A549 (cell line): ENCODE measurements around the gene TRIM8. TPM values are rescaled to one million over a fixed set of nuclear protein-coding genes. Genes with fewer than 3 reads are reported as not detected.
A peak's percentile ranks its signal among the peaks of the same experiment; 100 is the strongest.

Experiments used
- ATAC-seq, 2 experiments: fragments of 200-7000 bp in 1 of 2; fragments of >200 bp in 1 of 2; cut with Nextera tagmentation in 1 of 2; cut with Tn5 transposase in 1 of 2; 3 replicates each; pipeline versions ENCODE4 v1.8.0 to v1.9.1; 2018 to 2020; ENCODE audit warnings: mild to moderate bottlenecking in 1 of 2, moderate library complexity in 1 of 2
- CTCF ChIA-PET: fragments of 300-600 bp; sonication (Branson Sonifier 250); formaldehyde crosslinking; extraction: SDS; loops from one replicate; lab custom pipeline; 2021; ENCODE audit warnings: antibody characterized with exemption, inconsistent platforms; lab: Yijun Ruan, JAX
- POLR2A ChIA-PET: fragments of 350-600 bp; formaldehyde crosslinking; extraction: SDS; loops from one replicate; lab custom pipeline; 2021; ENCODE audit warnings: antibody characterized with exemption, inconsistent platforms; lab: Yijun Ruan, JAX
- DNase-seq, 2 experiments: peaks; one replicate each; pipeline versions ENCODE4 v3.0.0 to v3.0.0-alpha.2; 2011 to 2016; ENCODE audit warnings: low read depth in 1 of 2, low spot score in 1 of 2
- FAIRE-seq: peaks from 2 replicates; lab custom pipeline; 2011; peaks lifted over from hg19 to GRCh38; lab: Jason Lieb, UNC
- H3K27ac ChIP-seq, 2 experiments: fragments of >200 bp; sonication (Bioruptor Twin); formaldehyde crosslinking; 3 replicates each; pipeline ENCODE4 v1.5.1; 2016 to 2017
- H3K4me1 ChIP-seq: fragments of >200 bp; sonication (Bioruptor Twin); formaldehyde crosslinking; 3 replicates; pipeline ENCODE4 v1.6.1; 2016
- H3K4me2 ChIP-seq: fragments of >200 bp; sonication (Bioruptor Twin); formaldehyde crosslinking; 3 replicates; pipeline ENCODE4 v1.6.1; 2016
- H3K4me3 ChIP-seq: fragments of >200 bp; sonication (Bioruptor Twin); formaldehyde crosslinking; 3 replicates; pipeline ENCODE4 v1.5.1; 2016
- H3K9me3 ChIP-seq: fragments of >200 bp; sonication (Bioruptor Twin); formaldehyde crosslinking; 3 replicates; pipeline ENCODE4 v1.6.1; 2016
- BHLHE40 ChIP-seq: IDR thresholded peaks from 2 replicates; pipeline ENCODE4 v1.6.1; 2012; ENCODE audit warnings: low read depth, low read length, inconsistent platforms
- CBX8 ChIP-seq: fragments of 200-600 bp; sonication (generic); IDR thresholded peaks from 2 replicates; pipeline ENCODE4 v1.6.1; 2016
- CEBPB ChIP-seq, 2 experiments: fragments of >200 bp in 1 of 2; sonication (Bioruptor Twin) in 1 of 2; formaldehyde crosslinking in 1 of 2; IDR thresholded peaks; 2 replicates each; pipeline ENCODE4 v1.6.1; 2012 to 2016
- CHD4 ChIP-seq: fragments of 200-600 bp; sonication (generic); IDR thresholded peaks from 2 replicates; pipeline ENCODE4 v1.6.1; 2016; ENCODE audit warnings: antibody characterized with exemption, mild to moderate bottlenecking, borderline replicate concordance
- EHF ChIP-seq: fragments of 250-450 bp; sonication (Bioruptor Pico); IDR thresholded peaks from 2 replicates; pipeline ENCODE4 v1.5.0; 2020; ENCODE audit warnings: mild to moderate bottlenecking
- EHMT2 ChIP-seq: fragments of 200-600 bp; sonication (generic); IDR thresholded peaks from 2 replicates; pipeline ENCODE4 v1.6.1; 2016; ENCODE audit warnings: antibody characterized with exemption, low read depth, mild to moderate bottlenecking, moderate library complexity
- ESRRA ChIP-seq: fragments of 150-350 bp; IDR thresholded peaks from 2 replicates; pipeline ENCODE4 v1.6.1; 2014; ENCODE audit warnings: mild to moderate bottlenecking, low read length, borderline replicate concordance
- FOSL2 ChIP-seq, 2 experiments: fragments of 450-650 bp in 1 of 2; fragments of >200 bp in 1 of 2; sonication (Bioruptor Twin) in 1 of 2; formaldehyde crosslinking; IDR thresholded peaks; 2 replicates each; pipeline versions ENCODE4 v1.5.0 to v1.6.1; 2016 to 2020; ENCODE audit warnings: mild to moderate bottlenecking in 1 of 2, moderate library complexity in 1 of 2
- HDAC2 ChIP-seq: fragments of 200-600 bp; sonication (generic); IDR thresholded peaks from 2 replicates; pipeline ENCODE4 v1.6.1; 2016
- HES2 ChIP-seq: fragments of >200 bp; sonication (Bioruptor Twin); formaldehyde crosslinking; IDR thresholded peaks from 2 replicates; pipeline ENCODE4 v1.6.1; 2016
- HOXA7 ChIP-seq: fragments of 250-450 bp; sonication (Bioruptor Pico); IDR thresholded peaks from 2 replicates; pipeline ENCODE4 v1.5.0; 2020; ENCODE audit warnings: mild to moderate bottlenecking, moderate library complexity
- JUN ChIP-seq, 2 experiments: fragments of >200 bp; sonication (Bioruptor Twin); formaldehyde crosslinking; IDR thresholded peaks; 2 replicates in 1 of 2; 3 replicates in 1 of 2; pipeline ENCODE4 v1.6.1; 2016 to 2017
- MAZ ChIP-seq: fragments of 150-350 bp; IDR thresholded peaks from 2 replicates; pipeline ENCODE4 v1.6.1; 2014; ENCODE audit warnings: antibody characterized with exemption, low read depth, low read length, borderline replicate concordance
- MYC ChIP-seq: IDR thresholded peaks from 2 replicates; pipeline ENCODE4 v1.6.1; 2012; ENCODE audit warnings: mild to moderate bottlenecking, inconsistent platforms, low read length, improper control_type of control experiment, borderline replicate concordance
- NFE2L2 ChIP-seq: fragments of 150-350 bp; conservative IDR thresholded peaks from 2 replicates; pipeline ENCODE4 v1.6.1; 2014; ENCODE audit warnings: low read length
- NPAS2 ChIP-seq: fragments of 250-450 bp; sonication (Bioruptor Pico); IDR thresholded peaks from 2 replicates; pipeline ENCODE4 v1.8.0; 2022; ENCODE audit warnings: mild to moderate bottlenecking, moderate library complexity, borderline replicate concordance
- POLR2AphosphoS2 ChIP-seq: conservative IDR thresholded peaks from 2 replicates; pipeline ENCODE4 v1.6.1; 2012; ENCODE audit warnings: low read length, improper control_type of control experiment, inconsistent platforms
- RARB ChIP-seq: fragments of 250-450 bp; sonication (Bioruptor Pico); IDR thresholded peaks from 2 replicates; pipeline ENCODE4 v1.8.0; 2021; ENCODE audit warnings: mild to moderate bottlenecking, moderate library complexity
- RCOR1 ChIP-seq: fragments of 150-350 bp; IDR thresholded peaks from 2 replicates; pipeline ENCODE4 v1.6.1; 2014; ENCODE audit warnings: antibody characterized with exemption, low read length, low read depth
- TP53 ChIP-seq: fragments of 250-450 bp; sonication (Bioruptor Pico); IDR thresholded peaks from 2 replicates; pipeline ENCODE4 v1.5.0; 2021; ENCODE audit warnings: mild to moderate bottlenecking, moderate library complexity
- ZNF302 ChIP-seq: fragments of 250-450 bp; sonication (Bioruptor Pico); IDR thresholded peaks from 2 replicates; pipeline ENCODE4 v1.9.0; 2021; ENCODE audit warnings: inconsistent platforms, mild to moderate bottlenecking, moderate library complexity
- WGBS: methylation state at CpG from one replicate; pipeline ENCODE4 v1.1.6; 2017; ENCODE audit errors: missing lambda C conversion rate; 5-methylcytosine and 5-hydroxymethylcytosine counted together
- polyA plus RNA-seq, 4 experiments: library from polyadenylated mRNA; depleted of rRNA in 3 of 4; stranded (reverse); fragments of >200 nt; fragmentation: RNase III in 1 of 4; extraction: RNeasy Plus Mini Kit Qiagen cat#74134 plus additional on column Dnase treatment in 1 of 4; gene quantifications; 2 replicates in 3 of 4; 3 replicates in 1 of 4; pipeline ENCODE4 v1.2.3, GENCODE V29; 2011 to 2017
- TF ChIP-seq, protein P1 (sequence below): fragments of 250-450 bp; sonication (Bioruptor Pico); IDR thresholded peaks from 2 replicates; pipeline ENCODE4 v1.5.0; 2021; ENCODE audit warnings: mild to moderate bottlenecking, moderate library complexity, borderline replicate concordance
- TF ChIP-seq, protein P2 (sequence below): IDR thresholded peaks from 2 replicates; pipeline ENCODE4 v1.6.1; 2012; ENCODE audit warnings: low read depth, borderline replicate concordance
- TF ChIP-seq, protein P3 (sequence below): fragments of >200 bp; sonication (Bioruptor Twin); formaldehyde crosslinking; IDR thresholded peaks from 3 replicates; pipeline ENCODE4 v1.5.1; 2016
- TF ChIP-seq, protein P4 (sequence below): IDR thresholded peaks from 2 replicates; pipeline ENCODE4 v1.6.1; 2012
- TF ChIP-seq, protein P5 (sequence below): fragments of 450-650 bp; IDR thresholded peaks from 2 replicates; pipeline ENCODE4 v1.6.1; 2014; ENCODE audit warnings: antibody characterized with exemption

TRIM8 gene
- polyA plus RNA-seq, 2 of the 4 experiments (the other 2 are of a cell fraction): 22.8 to 32.5 TPM

- H3K4me3 ChIP-seq: no peak overlapping the region
- 25% methylated on average over 2 of the region's 2 CpGs for WGBS
- no peak overlapping the region for H3K27ac ChIP-seq
- H3K4me1 ChIP-seq: no peaks in the 10 kb centered on the region
- DNase-seq: no peak
- ChIA-PET CTCF (interaction anchor here (0.7 kb wide), 1 partner anchor 12 kb away, joined by 3 read pairs; no protein-coding TSS in a partner anchor), POLR2A (no interaction called here)
- H3K9me3 ChIP-seq: no peaks in the 10 kb centered on the region
- no peak for ATAC-seq
- FAIRE-seq: no peak
- no peak overlapping the region for H3K4me2 ChIP-seq
- TF ChIP-seq, protein P1, sequence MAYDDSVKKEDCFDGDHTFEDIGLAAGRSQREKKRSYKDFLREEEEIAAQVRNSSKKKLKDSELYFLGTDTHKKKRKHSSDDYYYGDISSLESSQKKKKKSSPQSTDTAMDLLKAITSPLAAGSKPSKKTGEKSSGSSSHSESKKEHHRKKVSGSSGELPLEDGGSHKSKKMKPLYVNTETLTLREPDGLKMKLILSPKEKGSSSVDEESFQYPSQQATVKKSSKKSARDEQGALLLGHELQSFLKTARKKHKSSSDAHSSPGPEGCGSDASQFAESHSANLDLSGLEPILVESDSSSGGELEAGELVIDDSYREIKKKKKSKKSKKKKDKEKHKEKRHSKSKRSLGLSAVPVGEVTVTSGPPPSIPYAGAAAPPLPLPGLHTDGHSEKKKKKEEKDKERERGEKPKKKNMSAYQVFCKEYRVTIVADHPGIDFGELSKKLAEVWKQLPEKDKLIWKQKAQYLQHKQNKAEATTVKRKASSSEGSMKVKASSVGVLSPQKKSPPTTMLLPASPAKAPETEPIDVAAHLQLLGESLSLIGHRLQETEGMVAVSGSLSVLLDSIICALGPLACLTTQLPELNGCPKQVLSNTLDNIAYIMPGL (CRISPR knock-in tag): no peak
- TF ChIP-seq FOSL2 (IDR thresholded peaks at IDR 0.05): no peak
- TF ChIP-seq FOSL2 (CRISPR knock-in tag; IDR thresholded peaks at IDR 0.05): no peak
- no peak for TF ChIP-seq CHD4
- no peak for TF ChIP-seq EHF (CRISPR knock-in tag)
- TF ChIP-seq MYC: no peak
- no peak for TF ChIP-seq ZNF302 (CRISPR knock-in tag)
- TF ChIP-seq RARB (CRISPR knock-in tag): no peak
- TF ChIP-seq RCOR1: no peak
- no peak for TF ChIP-seq EHMT2
- TF ChIP-seq HDAC2: no peak
- TF ChIP-seq BHLHE40: no peak
- TF ChIP-seq ESRRA: no peak
- no peak for TF ChIP-seq HOXA7
- TF ChIP-seq POLR2AphosphoS2: no peak
- TF ChIP-seq CBX8: no peak
- no peak for TF ChIP-seq NFE2L2
- TF ChIP-seq NPAS2: no peak
- TF ChIP-seq TP53 (CRISPR knock-in tag): no peak
- TF ChIP-seq CEBPB (IDR thresholded peaks at IDR 0.05): no peak
Observed at GRCh38 chr10:102639537-102639936, 4.7 kb upstream of the TRIM8 start.

DNA sequence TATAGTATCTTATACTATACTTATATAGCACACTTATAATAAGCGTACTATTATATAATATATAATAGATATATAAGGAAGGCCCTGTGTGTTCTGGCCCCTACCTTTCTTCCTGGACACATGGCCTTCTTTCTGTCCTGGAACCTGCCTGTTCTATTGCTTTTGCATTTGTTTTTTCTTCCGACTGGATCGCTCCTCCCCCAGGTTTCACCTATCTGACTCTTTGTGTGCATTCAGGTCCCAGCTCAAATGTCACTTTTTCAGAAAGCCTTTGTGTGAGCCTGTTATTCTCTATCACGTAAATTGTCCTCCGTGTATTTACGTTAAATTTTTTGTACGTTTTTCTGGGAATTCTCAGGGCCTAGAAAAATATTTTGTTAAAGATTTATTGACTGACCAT, 2.9 kb upstream of the TRIM8 start:
- Histone ChIP-seq H3K4me2 (peak overlapping the region; percentile 90), H3K4me3 (peak overlapping the region; percentile 94), H3K4me1 (peaks cover under 1% of the 10 kb centered on the region; the same call in 1 of the 3 replicates), H3K9me3 (no peaks in the 10 kb centered on the region), H3K27ac (peak overlapping the region; percentile 60 to 98)
- 18% methylated on average over 7 of the region's 7 CpGs for WGBS
- TF ChIP-seq, protein P2, sequence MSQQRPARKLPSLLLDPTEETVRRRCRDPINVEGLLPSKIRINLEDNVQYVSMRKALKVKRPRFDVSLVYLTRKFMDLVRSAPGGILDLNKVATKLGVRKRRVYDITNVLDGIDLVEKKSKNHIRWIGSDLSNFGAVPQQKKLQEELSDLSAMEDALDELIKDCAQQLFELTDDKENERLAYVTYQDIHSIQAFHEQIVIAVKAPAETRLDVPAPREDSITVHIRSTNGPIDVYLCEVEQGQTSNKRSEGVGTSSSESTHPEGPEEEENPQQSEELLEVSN: no peak
- TF ChIP-seq JUN (IDR thresholded peaks at IDR 0.05): no peak
- TF ChIP-seq CHD4: no peak
- no peak for TF ChIP-seq BHLHE40
- TF ChIP-seq, protein P3, sequence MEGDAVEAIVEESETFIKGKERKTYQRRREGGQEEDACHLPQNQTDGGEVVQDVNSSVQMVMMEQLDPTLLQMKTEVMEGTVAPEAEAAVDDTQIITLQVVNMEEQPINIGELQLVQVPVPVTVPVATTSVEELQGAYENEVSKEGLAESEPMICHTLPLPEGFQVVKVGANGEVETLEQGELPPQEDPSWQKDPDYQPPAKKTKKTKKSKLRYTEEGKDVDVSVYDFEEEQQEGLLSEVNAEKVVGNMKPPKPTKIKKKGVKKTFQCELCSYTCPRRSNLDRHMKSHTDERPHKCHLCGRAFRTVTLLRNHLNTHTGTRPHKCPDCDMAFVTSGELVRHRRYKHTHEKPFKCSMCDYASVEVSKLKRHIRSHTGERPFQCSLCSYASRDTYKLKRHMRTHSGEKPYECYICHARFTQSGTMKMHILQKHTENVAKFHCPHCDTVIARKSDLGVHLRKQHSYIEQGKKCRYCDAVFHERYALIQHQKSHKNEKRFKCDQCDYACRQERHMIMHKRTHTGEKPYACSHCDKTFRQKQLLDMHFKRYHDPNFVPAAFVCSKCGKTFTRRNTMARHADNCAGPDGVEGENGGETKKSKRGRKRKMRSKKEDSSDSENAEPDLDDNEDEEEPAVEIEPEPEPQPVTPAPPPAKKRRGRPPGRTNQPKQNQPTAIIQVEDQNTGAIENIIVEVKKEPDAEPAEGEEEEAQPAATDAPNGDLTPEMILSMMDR: no peak
- TF ChIP-seq, protein P4, sequence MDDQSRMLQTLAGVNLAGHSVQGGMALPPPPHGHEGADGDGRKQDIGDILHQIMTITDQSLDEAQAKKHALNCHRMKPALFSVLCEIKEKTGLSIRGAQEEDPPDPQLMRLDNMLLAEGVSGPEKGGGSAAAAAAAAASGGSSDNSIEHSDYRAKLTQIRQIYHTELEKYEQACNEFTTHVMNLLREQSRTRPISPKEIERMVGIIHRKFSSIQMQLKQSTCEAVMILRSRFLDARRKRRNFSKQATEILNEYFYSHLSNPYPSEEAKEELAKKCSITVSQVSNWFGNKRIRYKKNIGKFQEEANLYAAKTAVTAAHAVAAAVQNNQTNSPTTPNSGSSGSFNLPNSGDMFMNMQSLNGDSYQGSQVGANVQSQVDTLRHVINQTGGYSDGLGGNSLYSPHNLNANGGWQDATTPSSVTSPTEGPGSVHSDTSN: no peak
- TF ChIP-seq HES2: no peak
- no peak for TF ChIP-seq MAZ
- TF ChIP-seq, protein P5, sequence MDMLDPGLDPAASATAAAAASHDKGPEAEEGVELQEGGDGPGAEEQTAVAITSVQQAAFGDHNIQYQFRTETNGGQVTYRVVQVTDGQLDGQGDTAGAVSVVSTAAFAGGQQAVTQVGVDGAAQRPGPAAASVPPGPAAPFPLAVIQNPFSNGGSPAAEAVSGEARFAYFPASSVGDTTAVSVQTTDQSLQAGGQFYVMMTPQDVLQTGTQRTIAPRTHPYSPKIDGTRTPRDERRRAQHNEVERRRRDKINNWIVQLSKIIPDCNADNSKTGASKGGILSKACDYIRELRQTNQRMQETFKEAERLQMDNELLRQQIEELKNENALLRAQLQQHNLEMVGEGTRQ: no peak
- TF ChIP-seq TP53 (CRISPR knock-in tag): no peak
- TF ChIP-seq ESRRA: no peak
- no peak for TF ChIP-seq RARB (CRISPR knock-in tag)
- TF ChIP-seq NPAS2: no peak
- FAIRE-seq (no peak), DNase-seq (no peak), ATAC-seq (no peak)
- ChIA-PET POLR2A (interaction anchor here (0.7 to 2.4 kb wide), 10 partner anchors 10 to 502 kb away, joined by 3 to 13 read pairs (median 4); partner anchors contain the start of genes ARL3 and SFXN2), CTCF (interaction anchor here (1.2 to 1.5 kb wide), 2 partner anchors 9 to 72 kb away, joined by 3 to 4 read pairs; partner anchors contain the start of gene ARL3)
